ENCODE measurements around the gene TSPAN5. TPM values are rescaled to one million over a fixed set of nuclear protein-coding genes. Genes with fewer than 3 reads are reported as not detected.

The TSPAN5 gene
- total and polyA plus RNA-seq, 2 donors, result 10.9 to 27.5 TPM

- Histone ChIP-seq H3K4me3 (ENCODE audit: low read depth, low read length) (no peak overlapping the region), H3K4me1 (ENCODE audit: insufficient read depth) (no peaks in the 10 kb centered on the region), H3K27ac (ENCODE audit: low read depth) (no peak overlapping the region), H3K36me3 (ENCODE audit: insufficient read depth) (no peaks in the 10 kb centered on the region)
- DNase-seq (ENCODE audit: extremely low spot score), result no peak
- WGBS, result 81% methylated on average over 8 of the region's 8 CpGs
Measured at GRCh38 chr4:98685225-98686042, 27.0 kb upstream of the TSPAN5 start.

GRCh38 chr4:98682719-98683118 lies 24.3 kb upstream of the TSPAN5 start:
- Histone ChIP-seq H3K27ac (ENCODE audit: low read depth) (no peak overlapping the region), H3K4me3 (ENCODE audit: low read depth, low read length) (no peak overlapping the region), H3K4me1 (ENCODE audit: insufficient read depth) (no peaks in the 10 kb centered on the region), H3K36me3 (ENCODE audit: insufficient read depth) (no peaks in the 10 kb centered on the region)
- DNase-seq (ENCODE audit: extremely low spot score), result no peak
- 63% methylated on average over 2 of the region's 2 CpGs for WGBS

GRCh38 chr4:98680806-98681205 lies 22.4 kb upstream of the TSPAN5 start:
- no peak for DNase-seq (ENCODE audit: extremely low spot score)
- H3K4me1 ChIP-seq (ENCODE audit: insufficient read depth), result no peaks in the 10 kb centered on the region
- no peak overlapping the region for H3K27ac ChIP-seq (ENCODE audit: low read depth)
- no peaks in the 10 kb centered on the region for H3K36me3 ChIP-seq (ENCODE audit: insufficient read depth)
- no peak overlapping the region for H3K4me3 ChIP-seq (ENCODE audit: low read depth, low read length)

GRCh38 chr4:98679738-98680137 lies 21.3 kb upstream of the TSPAN5 start:
- 56% methylated on average over 4 of the region's 4 CpGs for WGBS
- Histone ChIP-seq H3K27ac (ENCODE audit: low read depth) (no peak overlapping the region), H3K4me1 (ENCODE audit: insufficient read depth) (no peaks in the 10 kb centered on the region), H3K36me3 (ENCODE audit: insufficient read depth) (no peaks in the 10 kb centered on the region), H3K4me3 (ENCODE audit: low read depth, low read length) (no peak overlapping the region)
- no peak for DNase-seq (ENCODE audit: extremely low spot score)

- no peak for DNase-seq (ENCODE audit: extremely low spot score)
- Histone ChIP-seq H3K27ac (ENCODE audit: low read depth) (no peak overlapping the region), H3K4me3 (ENCODE audit: low read depth, low read length) (no peak overlapping the region), H3K36me3 (ENCODE audit: insufficient read depth) (no peaks in the 10 kb centered on the region), H3K4me1 (ENCODE audit: insufficient read depth) (no peaks in the 10 kb centered on the region)
- 90% methylated on average over 3 of the region's 3 CpGs for WGBS
Measured at GRCh38 chr4:98677799-98678198, 19.4 kb upstream of the TSPAN5 start.

- Histone ChIP-seq H3K36me3 (ENCODE audit: insufficient read depth) (no peaks in the 10 kb centered on the region), H3K4me3 (ENCODE audit: low read depth, low read length) (no peak overlapping the region), H3K4me1 (ENCODE audit: insufficient read depth) (no peaks in the 10 kb centered on the region), H3K27ac (ENCODE audit: low read depth) (no peak overlapping the region)
- no peak for DNase-seq (ENCODE audit: extremely low spot score)
- 83% methylated on average over 4 of the region's 4 CpGs for WGBS
Measured at GRCh38 chr4:98674404-98675173, 16.2 kb upstream of the TSPAN5 start.

GRCh38 chr4:98673978-98674377 lies 15.6 kb upstream of the TSPAN5 start:
- 84% methylated on average over 6 of the region's 6 CpGs for WGBS
- Histone ChIP-seq H3K27ac (ENCODE audit: low read depth) (no peak overlapping the region), H3K36me3 (ENCODE audit: insufficient read depth) (no peaks in the 10 kb centered on the region), H3K4me1 (ENCODE audit: insufficient read depth) (no peaks in the 10 kb centered on the region), H3K4me3 (ENCODE audit: low read depth, low read length) (no peak overlapping the region)
- DNase-seq (ENCODE audit: extremely low spot score), result no peak

- no peak for DNase-seq (ENCODE audit: extremely low spot score)
- no peaks in the 10 kb centered on the region for H3K36me3 ChIP-seq (ENCODE audit: insufficient read depth)
- H3K4me1 ChIP-seq (ENCODE audit: insufficient read depth), result no peaks in the 10 kb centered on the region
- WGBS, result 67% methylated on average over 4 of the region's 4 CpGs
- no peak overlapping the region for H3K27ac ChIP-seq (ENCODE audit: low read depth)
- no peak overlapping the region for H3K4me3 ChIP-seq (ENCODE audit: low read depth, low read length)
Measured at GRCh38 chr4:98673288-98673644, 14.9 kb upstream of the TSPAN5 start.

- Histone ChIP-seq H3K4me3 (ENCODE audit: low read depth, low read length) (no peak overlapping the region), H3K4me1 (ENCODE audit: insufficient read depth) (no peaks in the 10 kb centered on the region), H3K36me3 (ENCODE audit: insufficient read depth) (no peaks in the 10 kb centered on the region), H3K27ac (ENCODE audit: low read depth) (no peak overlapping the region)
- WGBS, result 36% methylated on average over 5 of the region's 5 CpGs
- DNase-seq (ENCODE audit: extremely low spot score), result no peak
Measured at GRCh38 chr4:98672583-98673287, 14.3 kb upstream of the TSPAN5 start.

- Histone ChIP-seq H3K4me1 (ENCODE audit: insufficient read depth) (no peaks in the 10 kb centered on the region), H3K27ac (ENCODE audit: low read depth) (no peak overlapping the region), H3K36me3 (ENCODE audit: insufficient read depth) (no peaks in the 10 kb centered on the region), H3K4me3 (ENCODE audit: low read depth, low read length) (no peak overlapping the region)
- DNase-seq (ENCODE audit: extremely low spot score), result no peak
Measured at GRCh38 chr4:98671131-98671530, 12.7 kb upstream of the TSPAN5 start.

- no peak for DNase-seq (ENCODE audit: extremely low spot score)
- Histone ChIP-seq H3K4me1 (ENCODE audit: insufficient read depth) (no peaks in the 10 kb centered on the region), H3K4me3 (ENCODE audit: low read depth, low read length) (no peak overlapping the region), H3K27ac (ENCODE audit: low read depth) (no peak overlapping the region), H3K36me3 (ENCODE audit: insufficient read depth) (no peaks in the 10 kb centered on the region)
- 96% methylated on average over 5 of the region's 5 CpGs for WGBS
Measured at GRCh38 chr4:98670186-98670585, 11.8 kb upstream of the TSPAN5 start.

GRCh38 chr4:98669577-98669976 lies 11.2 kb upstream of the TSPAN5 start:
- Histone ChIP-seq H3K27ac (ENCODE audit: low read depth) (no peak overlapping the region), H3K4me3 (ENCODE audit: low read depth, low read length) (no peak overlapping the region), H3K36me3 (ENCODE audit: insufficient read depth) (no peaks in the 10 kb centered on the region), H3K4me1 (ENCODE audit: insufficient read depth) (no peaks in the 10 kb centered on the region)
- DNase-seq (ENCODE audit: extremely low spot score), result no peak
- WGBS, result 83% methylated on average over 4 of the region's 4 CpGs

- Histone ChIP-seq H3K4me1 (ENCODE audit: insufficient read depth) (no peaks in the 10 kb centered on the region), H3K27ac (ENCODE audit: low read depth) (no peak overlapping the region), H3K36me3 (ENCODE audit: insufficient read depth) (no peaks in the 10 kb centered on the region), H3K4me3 (ENCODE audit: low read depth, low read length) (no peak overlapping the region)
- 99% methylated on average over 4 of the region's 4 CpGs for WGBS
- no peak for DNase-seq (ENCODE audit: extremely low spot score)
Measured at GRCh38 chr4:98664959-98665358, 6.5 kb upstream of the TSPAN5 start.
